Neural cell (in vitro differentiated cells): ENCODE data around the gene NLRP6. TPM values are rescaled to one million over a fixed set of nuclear protein-coding genes. Genes with fewer than 3 reads are reported as not detected.

Source experiments
- H2AFZ ChIP-seq: fragments of 200-600, 300-800 bp; sonication (generic), shearing (Covaris generic); 2 replicates; pipeline ENCODE4 v1.6.0; 2014; ENCODE audit warnings: low read depth, mild to moderate bottlenecking, antibody characterized with exemption, low read length, moderate library complexity
- H3F3A ChIP-seq: fragments of 200-600 bp; shearing (Covaris generic); 2 replicates; pipeline ENCODE4 v1.6.1; 2016; ENCODE audit warnings: mild to moderate bottlenecking, moderate library complexity, mixed read lengths, antibody characterized with exemption, low read length; ENCODE audit not compliant: insufficient read depth, poor library complexity, severe bottlenecking
- H3K27ac ChIP-seq: fragments of 200-600, 300-800 bp; sonication (generic), shearing (Covaris generic); 2 replicates; pipeline ENCODE4 v1.5.1; 2014; ENCODE audit warnings: mild to moderate bottlenecking, low read length, moderate library complexity
- H3K27me3 ChIP-seq: fragments of 300-800, 200-600 bp; sonication (generic), shearing (Covaris generic); 2 replicates; pipeline ENCODE4 v1.6.0; 2014; ENCODE audit warnings: mild to moderate bottlenecking, low read depth, low read length, moderate library complexity; ENCODE audit not compliant: insufficient read depth
- H3K36me3 ChIP-seq: fragments of 300-800, 200-600 bp; sonication (generic), shearing (Covaris generic); 2 replicates; pipeline ENCODE4 v1.5.1; 2014; ENCODE audit warnings: mild to moderate bottlenecking, antibody characterized with exemption, low read length, moderate library complexity; ENCODE audit not compliant: insufficient read depth
- H3K4me2 ChIP-seq: fragments of 300-800, 200-600 bp; sonication (generic), shearing (Covaris generic); 2 replicates; pipeline ENCODE4 v1.6.0; 2014; ENCODE audit warnings: mild to moderate bottlenecking, low read length
- H3K4me3 ChIP-seq: fragments of 300-800, 200-600 bp; sonication (generic), shearing (Covaris generic); 2 replicates; pipeline ENCODE4 v1.5.1; 2014; ENCODE audit warnings: mild to moderate bottlenecking, low read length, moderate library complexity
- H3K79me2 ChIP-seq: fragments of 200-600 bp; shearing (Covaris generic); replicated peaks from 2 replicates; pipeline ENCODE4 v1.6.0; 2014; ENCODE audit warnings: mild to moderate bottlenecking, low read length, moderate library complexity; ENCODE audit not compliant: insufficient read depth
- H3K9ac ChIP-seq: fragments of 300-800, 200-600 bp; sonication (generic), shearing (Covaris generic); 2 replicates; pipeline ENCODE4 v1.6.1; 2016; ENCODE audit warnings: mild to moderate bottlenecking, low read length, mixed read lengths
- H3K9me2 ChIP-seq: fragments of 200-600 bp; shearing (Covaris generic); 2 replicates; pipeline ENCODE4 v1.6.1; 2016; ENCODE audit warnings: mild to moderate bottlenecking, low read length, mixed read lengths; ENCODE audit not compliant: insufficient read depth
- H3K9me3 ChIP-seq: fragments of 200-600, 300-800 bp; sonication (generic), shearing (Covaris generic); 2 replicates; pipeline ENCODE4 v1.6.1; 2016; ENCODE audit warnings: mild to moderate bottlenecking, mixed run types, low read length, moderate library complexity, mixed read lengths
- H4K20me1 ChIP-seq: fragments of 200-600 bp; shearing (Covaris generic); 2 replicates; pipeline ENCODE4 v1.6.1; 2016; ENCODE audit warnings: mild to moderate bottlenecking, mixed run types; ENCODE audit not compliant: insufficient read depth
- CTCF ChIP-seq: fragments of 450-650 bp; IDR thresholded peaks from 2 replicates; pipeline ENCODE4 v1.5.1; 2014; ENCODE audit warnings: antibody characterized with exemption, mild to moderate bottlenecking, moderate library complexity; ENCODE audit not compliant: poor library complexity, severe bottlenecking
- EP300 ChIP-seq: fragments of 450-650 bp; conservative IDR thresholded peaks from 2 replicates; pipeline ENCODE4 v1.6.1; 2014; ENCODE audit warnings: antibody characterized with exemption, mild to moderate bottlenecking, moderate library complexity; ENCODE audit not compliant: poor library complexity, severe bottlenecking
- EZH2 ChIP-seq: fragments of 200-600, 300-800 bp; shearing (Covaris generic), sonication (generic); IDR thresholded peaks from 2 replicates; pipeline ENCODE4 v1.6.1; 2014; ENCODE audit warnings: antibody characterized with exemption, low read length, borderline replicate concordance, mild to moderate bottlenecking; ENCODE audit not compliant: insufficient read depth, poor library complexity, severe bottlenecking
- MXI1 ChIP-seq: fragments of 450-650 bp; conservative IDR thresholded peaks from 2 replicates; pipeline ENCODE4 v1.6.1; 2014; ENCODE audit warnings: antibody characterized with exemption, mild to moderate bottlenecking; ENCODE audit not compliant: poor library complexity, severe bottlenecking
- POLR2AphosphoS5 ChIP-seq: IDR thresholded peaks from 2 replicates; pipeline ENCODE4 v1.6.1; 2012
- RAD21 ChIP-seq: fragments of 450-650 bp; conservative IDR thresholded peaks from 2 replicates; pipeline ENCODE4 v1.6.1; 2014; ENCODE audit warnings: antibody characterized with exemption, mild to moderate bottlenecking, moderate library complexity
- REST ChIP-seq: IDR thresholded peaks from 2 replicates; pipeline ENCODE4 v1.6.1; 2012; ENCODE audit warnings: borderline replicate concordance
- SMC3 ChIP-seq: fragments of 450-650 bp; conservative IDR thresholded peaks from 2 replicates; pipeline ENCODE4 v1.6.1; 2014; ENCODE audit warnings: antibody characterized with exemption, mild to moderate bottlenecking, moderate library complexity; ENCODE audit not compliant: poor library complexity
- TAF1 ChIP-seq: IDR thresholded peaks from 2 replicates; pipeline ENCODE4 v1.6.1; 2012; ENCODE audit warnings: low read depth
- polyA plus RNA-seq: library from polyadenylated mRNA; depleted of rRNA; stranded (reverse); fragments of >200 nt; gene quantifications from 2 replicates; pipeline ENCODE4 v1.2.3, GENCODE V29; 2014

NLRP6 gene
- polyA plus RNA-seq, 1 donor from 2014 or later: not detected

GRCh38 chr11:272931-273198 lies 5.3 kb upstream of the NLRP6 start:
- no peak overlapping the region for H2AFZ ChIP-seq
- TF ChIP-seq EP300: no peak
- no peaks in the 10 kb centered on the region for H4K20me1 ChIP-seq
- H3K9me3 ChIP-seq: no peaks in the 10 kb centered on the region
- H3K4me2 ChIP-seq: no peak overlapping the region
- no peaks in the 10 kb centered on the region for H3K9me2 ChIP-seq
- no peak overlapping the region for H3K27ac ChIP-seq
- H3K27me3 ChIP-seq: no peaks in the 10 kb centered on the region
- no peaks in the 10 kb centered on the region for H3F3A ChIP-seq
- H3K36me3 ChIP-seq: no peaks in the 10 kb centered on the region
- H3K79me2 ChIP-seq: no peaks in the 10 kb centered on the region
- H3K9ac ChIP-seq: no peak overlapping the region
- no peak overlapping the region for H3K4me3 ChIP-seq

- no peaks in the 10 kb centered on the region for H4K20me1 ChIP-seq
- no peak overlapping the region for H3K9ac ChIP-seq
- no peaks in the 10 kb centered on the region for H3K27me3 ChIP-seq
- no peak overlapping the region for H3K4me2 ChIP-seq
- TF ChIP-seq EZH2 (no peak), SMC3 (no peak), TAF1 (no peak), CTCF (no peak), REST (no peak), RAD21 (no peak), EP300 (no peak), MXI1 (no peak), POLR2AphosphoS5 (no peak)
- H3K4me3 ChIP-seq: no peak overlapping the region
- H3F3A ChIP-seq: no peaks in the 10 kb centered on the region
- H3K9me2 ChIP-seq: no peaks in the 10 kb centered on the region
- no peaks in the 10 kb centered on the region for H3K36me3 ChIP-seq
- H3K79me2 ChIP-seq: no peaks in the 10 kb centered on the region
- no peak overlapping the region for H2AFZ ChIP-seq
- no peak overlapping the region for H3K27ac ChIP-seq
- H3K9me3 ChIP-seq: no peaks in the 10 kb centered on the region
These were observed 2.0 kb upstream of the NLRP6 start for GRCh38 chr11:276219-276618.
